ENCODE measurements around the gene FOXI2. TPM values are rescaled to one million over a fixed set of nuclear protein-coding genes. Genes with fewer than 3 reads are reported as not detected.

Gene FOXI2
- total and polyA plus RNA-seq, 2 experiments from 2014 or later = not detected

DNA sequence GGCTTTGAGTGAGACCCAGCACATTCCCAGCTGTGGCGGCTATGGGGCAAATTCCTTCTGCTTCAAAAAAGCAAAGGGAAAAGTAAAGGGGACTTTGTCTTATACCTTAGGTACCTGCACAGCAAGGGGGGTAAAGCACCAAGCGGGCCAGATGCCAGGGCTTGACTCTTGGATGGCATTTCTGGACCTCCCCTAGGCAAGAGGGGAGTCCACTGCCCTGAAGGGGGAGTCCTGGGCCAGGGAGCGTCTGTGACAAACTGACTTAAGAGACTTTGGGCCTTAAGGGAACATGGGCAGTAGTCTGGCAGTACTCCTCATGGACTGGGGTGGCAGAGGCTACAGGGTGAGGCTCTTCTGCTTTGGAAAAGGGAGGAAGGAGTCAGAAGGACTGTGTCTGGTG lies 16.1 kb upstream of the FOXI2 start:
- Histone ChIP-seq H3K27ac (no peak overlapping the region), H3K27me3 (peaks cover 8% of the 10 kb centered on the region), H3K4me1 (ENCODE audit: insufficient read depth) (no peaks in the 10 kb centered on the region), H3K79me2 (no peaks in the 10 kb centered on the region), H3K4me3 (no peak overlapping the region), H3K4me2 (no peak overlapping the region), H3K9me3 (ENCODE audit: low read depth) (no peaks in the 10 kb centered on the region), H3K9me2 (replicated peaks; ENCODE audit: insufficient read depth) (no peaks in the 10 kb centered on the region), H4K20me1 (ENCODE audit: insufficient read depth, poor library complexity, severe bottlenecking) (no peaks in the 10 kb centered on the region), H3K36me3 (replicated peaks; ENCODE audit: insufficient read depth, low read depth) (no peaks in the 10 kb centered on the region), H2AFZ (no peak overlapping the region)
- WGBS (ENCODE audit: low lambda C conversion rate, missing lambda C conversion rate) = 64% methylated on average over 3 of the region's 3 CpGs
- TF ChIP-seq EZH2phosphoT487 (IDR thresholded peaks at IDR 0.05; ENCODE audit: low read depth, severe bottlenecking, unreplicated experiment) = no peak
- no peak for TF ChIP-seq EZH2 (IDR thresholded peaks at IDR 0.05; ENCODE audit: borderline replicate concordance)
- TF ChIP-seq, protein P1, sequence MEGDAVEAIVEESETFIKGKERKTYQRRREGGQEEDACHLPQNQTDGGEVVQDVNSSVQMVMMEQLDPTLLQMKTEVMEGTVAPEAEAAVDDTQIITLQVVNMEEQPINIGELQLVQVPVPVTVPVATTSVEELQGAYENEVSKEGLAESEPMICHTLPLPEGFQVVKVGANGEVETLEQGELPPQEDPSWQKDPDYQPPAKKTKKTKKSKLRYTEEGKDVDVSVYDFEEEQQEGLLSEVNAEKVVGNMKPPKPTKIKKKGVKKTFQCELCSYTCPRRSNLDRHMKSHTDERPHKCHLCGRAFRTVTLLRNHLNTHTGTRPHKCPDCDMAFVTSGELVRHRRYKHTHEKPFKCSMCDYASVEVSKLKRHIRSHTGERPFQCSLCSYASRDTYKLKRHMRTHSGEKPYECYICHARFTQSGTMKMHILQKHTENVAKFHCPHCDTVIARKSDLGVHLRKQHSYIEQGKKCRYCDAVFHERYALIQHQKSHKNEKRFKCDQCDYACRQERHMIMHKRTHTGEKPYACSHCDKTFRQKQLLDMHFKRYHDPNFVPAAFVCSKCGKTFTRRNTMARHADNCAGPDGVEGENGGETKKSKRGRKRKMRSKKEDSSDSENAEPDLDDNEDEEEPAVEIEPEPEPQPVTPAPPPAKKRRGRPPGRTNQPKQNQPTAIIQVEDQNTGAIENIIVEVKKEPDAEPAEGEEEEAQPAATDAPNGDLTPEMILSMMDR (IDR thresholded peaks at IDR 0.05; ENCODE audit: poor library complexity) = no peak
- no peak for DNase-seq (ENCODE audit: low spot score)

DNA sequence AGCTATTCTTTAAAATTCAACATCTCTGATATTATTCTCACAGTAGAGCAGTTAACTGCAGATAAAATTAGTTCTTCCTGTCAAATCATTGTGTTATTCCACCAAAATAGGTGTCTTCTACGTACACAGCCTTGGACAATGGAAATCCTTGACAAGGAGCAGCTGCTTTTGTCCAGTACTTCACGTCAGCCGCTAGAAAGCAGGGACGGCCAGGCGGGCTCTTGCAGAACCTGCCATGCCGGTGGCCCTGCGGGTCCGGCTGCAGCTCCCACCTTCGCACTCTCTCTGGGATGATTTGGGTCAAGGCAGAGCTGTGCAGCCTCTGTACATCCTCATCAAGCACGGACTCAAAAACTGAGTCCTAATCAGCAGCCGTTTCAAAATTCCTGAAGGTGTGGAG lies 2.2 kb upstream of the FOXI2 start:
- no peaks in the 10 kb centered on the region for H3K9me3 ChIP-seq (ENCODE audit: low read depth)

DNA sequence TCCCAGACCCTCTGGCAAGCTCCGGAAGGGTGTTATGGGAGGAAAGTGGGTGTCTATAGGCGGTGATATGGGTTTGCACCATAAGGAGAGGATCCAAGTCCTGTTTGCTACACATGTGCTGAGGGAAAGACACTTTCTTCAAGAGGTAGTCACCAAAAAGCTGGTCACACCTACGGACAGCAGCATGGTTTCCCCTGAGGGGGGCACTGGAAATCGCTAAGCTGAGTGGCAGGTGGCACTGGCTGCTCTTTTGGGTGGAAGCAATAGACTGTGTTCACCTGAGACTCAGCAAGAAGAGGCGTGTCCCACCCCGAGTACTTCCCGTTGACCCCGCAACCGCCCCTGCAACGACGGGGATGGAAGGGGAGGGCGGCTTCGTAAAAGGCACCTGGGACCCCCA lies 1.8 kb upstream of the FOXI2 start:
- Histone ChIP-seq H3K27me3 (peaks cover 81% of the 10 kb centered on the region), H3K9me3 (ENCODE audit: low read depth) (no peaks in the 10 kb centered on the region), H3K79me2 (no peaks in the 10 kb centered on the region), H3K4me2 (no peak overlapping the region), H4K20me1 (ENCODE audit: insufficient read depth, poor library complexity, severe bottlenecking) (no peaks in the 10 kb centered on the region), H3K36me3 (replicated peaks; ENCODE audit: insufficient read depth, low read depth) (no peaks in the 10 kb centered on the region), H3K9me2 (replicated peaks; ENCODE audit: insufficient read depth) (no peaks in the 10 kb centered on the region), H3K4me3 (no peak overlapping the region), H2AFZ (no peak overlapping the region), H3K27ac (no peak overlapping the region), H3K4me1 (ENCODE audit: insufficient read depth) (peaks cover 3% of the 10 kb centered on the region)
- DNase-seq (ENCODE audit: low spot score) = no peak
- 20% methylated on average over 13 of the region's 13 CpGs for WGBS (ENCODE audit: low lambda C conversion rate, missing lambda C conversion rate)
- TF ChIP-seq EZH2phosphoT487 (IDR thresholded peaks at IDR 0.05; ENCODE audit: low read depth, severe bottlenecking, unreplicated experiment) = no peak
- TF ChIP-seq EZH2 (IDR thresholded peaks at IDR 0.05; ENCODE audit: borderline replicate concordance) = peak; percentile 6

More for the DNA sequence above, 2.2 kb upstream of the FOXI2 start:
- H2AFZ ChIP-seq = no peak overlapping the region
- H3K4me3 ChIP-seq = no peak overlapping the region
- H3K4me1 ChIP-seq (ENCODE audit: insufficient read depth) = peaks cover 3% of the 10 kb centered on the region
- H3K27ac ChIP-seq = no peak overlapping the region
- no peaks in the 10 kb centered on the region for H3K36me3 ChIP-seq (replicated peaks; ENCODE audit: insufficient read depth, low read depth)
- no peak for DNase-seq (ENCODE audit: low spot score)
- 35% methylated on average over 11 of the region's 11 CpGs for WGBS (ENCODE audit: low lambda C conversion rate, missing lambda C conversion rate)
- H3K27me3 ChIP-seq = peaks cover 81% of the 10 kb centered on the region
- no peak overlapping the region for H3K4me2 ChIP-seq
- H3K79me2 ChIP-seq = no peaks in the 10 kb centered on the region
- H3K9me2 ChIP-seq (replicated peaks; ENCODE audit: insufficient read depth) = no peaks in the 10 kb centered on the region
- no peaks in the 10 kb centered on the region for H4K20me1 ChIP-seq (ENCODE audit: insufficient read depth, poor library complexity, severe bottlenecking)
- TF ChIP-seq EZH2 (IDR thresholded peaks at IDR 0.05; ENCODE audit: borderline replicate concordance) = no peak
- TF ChIP-seq EZH2phosphoT487 (IDR thresholded peaks at IDR 0.05; ENCODE audit: low read depth, severe bottlenecking, unreplicated experiment) = no peak
- TF ChIP-seq, protein P1 (IDR thresholded peaks at IDR 0.05; ENCODE audit: poor library complexity) = no peak

DNA sequence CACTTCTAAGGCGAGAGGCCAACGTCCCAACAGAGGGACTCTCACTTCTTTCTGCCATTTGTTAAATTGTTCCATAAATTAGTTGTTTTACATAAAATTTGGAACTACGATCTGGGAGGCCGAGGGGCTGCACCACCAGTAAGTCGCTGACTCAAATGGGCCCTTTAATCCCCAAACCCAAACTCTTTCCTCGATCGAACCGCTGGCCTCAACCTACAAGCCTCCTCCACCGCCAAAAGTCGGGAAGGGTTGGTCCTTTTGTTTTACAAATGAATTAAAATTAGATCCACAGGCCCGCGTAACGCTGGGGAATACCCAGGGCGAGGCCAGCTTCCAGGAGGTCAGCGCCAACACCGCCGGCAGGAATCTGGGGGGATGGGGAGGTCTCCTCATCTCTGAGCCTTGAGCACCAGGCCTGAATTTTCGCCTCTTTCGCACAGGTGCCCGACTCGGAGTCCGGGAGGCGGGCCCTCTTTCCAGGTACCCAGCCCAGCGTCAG lies 1.2 kb upstream of the FOXI2 start:
- peaks cover 84% of the 10 kb centered on the region for H3K27me3 ChIP-seq

More for the DNA sequence above, 1.2 kb upstream of the FOXI2 start:
- no peak overlapping the region for H2AFZ ChIP-seq
- H3K79me2 ChIP-seq = no peaks in the 10 kb centered on the region
- WGBS (ENCODE audit: low lambda C conversion rate, missing lambda C conversion rate) = 5% methylated on average over 23 of the region's 24 CpGs
- TF ChIP-seq, protein P1 (IDR thresholded peaks at IDR 0.05; ENCODE audit: poor library complexity) = no peak
- TF ChIP-seq EZH2phosphoT487 (IDR thresholded peaks at IDR 0.05; ENCODE audit: low read depth, severe bottlenecking, unreplicated experiment) (no peak), EZH2 (IDR thresholded peaks at IDR 0.05; ENCODE audit: borderline replicate concordance) (no peak)
- H4K20me1 ChIP-seq (ENCODE audit: insufficient read depth, poor library complexity, severe bottlenecking) = no peaks in the 10 kb centered on the region
- H3K9me3 ChIP-seq (ENCODE audit: low read depth) = no peaks in the 10 kb centered on the region
- H3K27ac ChIP-seq = no peak overlapping the region
- H3K4me2 ChIP-seq = no peak overlapping the region
- no peaks in the 10 kb centered on the region for H3K9me2 ChIP-seq (replicated peaks; ENCODE audit: insufficient read depth)
- DNase-seq (ENCODE audit: low spot score) = no peak
- H3K4me1 ChIP-seq (ENCODE audit: insufficient read depth) = peaks cover 3% of the 10 kb centered on the region
- no peaks in the 10 kb centered on the region for H3K36me3 ChIP-seq (replicated peaks; ENCODE audit: insufficient read depth, low read depth)
- no peak overlapping the region for H3K4me3 ChIP-seq
